HG03139 (cell line): ENCODE data around the gene SHISA9.
"Not testable (repeated sequence)": the region's sequence is repeated elsewhere in the genome, so short reads cannot be mapped to it uniquely, and the experiment has no call there.

Source experiments
- ATAC-seq: cut with Tn5 transposase; IDR thresholded peaks from one replicate; pipeline ENCODE4 v1.9.1; 2021; ENCODE audit not compliant: unreplicated experiment

SHISA9 gene

GRCh38 chr16:12899529-12900143, 1.8 kb upstream of the SHISA9 start:
- ATAC-seq = no peak

- no peak for ATAC-seq
Measured at GRCh38 chr16:12900156-12900555, 1.2 kb upstream of the SHISA9 start.

- ATAC-seq = no peak
Measured at GRCh38 chr16:12900599-12901203, 697 bp upstream of the SHISA9 start.

- ATAC-seq = no peak
Measured at GRCh38 chr16:12901204-12901596, 198 bp upstream of the SHISA9 start.

- ATAC-seq = no peak
Measured at GRCh38 chr16:12902511-12903372, 1.3 kb downstream of the SHISA9 start.

GRCh38 chr16:12903407-12904328, 2.3 kb downstream of the SHISA9 start:
- ATAC-seq = no peak

GRCh38 chr16:12904329-12904671, 2.9 kb downstream of the SHISA9 start:
- ATAC-seq = no peak

- no peak for ATAC-seq
Measured at GRCh38 chr16:12906271-12906670, 4.9 kb downstream of the SHISA9 start.

- ATAC-seq = no peak
Measured at GRCh38 chr16:12906765-12907516, 5.5 kb downstream of the SHISA9 start.

GRCh38 chr16:12907670-12908233, 6.4 kb downstream of the SHISA9 start:
- no peak for ATAC-seq

GRCh38 chr16:12917246-12917645, 15.8 kb downstream of the SHISA9 start:
- no peak for ATAC-seq

GRCh38 chr16:12917653-12918052, 16.3 kb downstream of the SHISA9 start:
- no peak for ATAC-seq

- ATAC-seq = no peak
Measured at GRCh38 chr16:12920739-12921138, 19.3 kb downstream of the SHISA9 start.

GRCh38 chr16:12923640-12924039, 22.2 kb downstream of the SHISA9 start:
- not testable (repeated sequence) for ATAC-seq

- no peak for ATAC-seq
Measured at GRCh38 chr16:12925026-12925800, 23.8 kb downstream of the SHISA9 start.

- ATAC-seq = no peak
Measured at GRCh38 chr16:12927591-12927990, 26.2 kb downstream of the SHISA9 start.

GRCh38 chr16:12930881-12931280, 29.5 kb downstream of the SHISA9 start:
- ATAC-seq = no peak

GRCh38 chr16:12936391-12936790, 35.0 kb downstream of the SHISA9 start:
- no peak for ATAC-seq

GRCh38 chr16:12941896-12942295, 40.5 kb downstream of the SHISA9 start:
- ATAC-seq = no peak
